Stimulated activated CD4-positive, alpha-beta T cell treated with anti-CD3 and anti-CD28 coated beads, Interleukin-12 subunit alpha, Interleukin-12 subunit beta, amount 100 ng/mL, for 4 hours (primary cell): ENCODE measurements around the gene SLC52A1.
A peak's percentile ranks its signal among the peaks of the same experiment; 100 is the strongest.
"Not testable (repeated sequence)": the region's sequence is repeated elsewhere in the genome, so short reads cannot be mapped to it uniquely, and the experiment has no call there.

Experiments
- DNase-seq: peaks from one replicate; pipeline ENCODE4 v3.0.0-alpha.2; 2020

The SLC52A1 gene

GRCh38 chr17:5035315-5035714 is at the start of gene SLC52A1:
Gene SLC52A1 (minus strand): TSS chr17:5035426. CDS start chr17:5034606, 820 bp downstream.
- no peak for DNase-seq

GRCh38 chr17:5080591-5080990 is 45.4 kb upstream of the SLC52A1 start:
- no peak for DNase-seq

DNA sequence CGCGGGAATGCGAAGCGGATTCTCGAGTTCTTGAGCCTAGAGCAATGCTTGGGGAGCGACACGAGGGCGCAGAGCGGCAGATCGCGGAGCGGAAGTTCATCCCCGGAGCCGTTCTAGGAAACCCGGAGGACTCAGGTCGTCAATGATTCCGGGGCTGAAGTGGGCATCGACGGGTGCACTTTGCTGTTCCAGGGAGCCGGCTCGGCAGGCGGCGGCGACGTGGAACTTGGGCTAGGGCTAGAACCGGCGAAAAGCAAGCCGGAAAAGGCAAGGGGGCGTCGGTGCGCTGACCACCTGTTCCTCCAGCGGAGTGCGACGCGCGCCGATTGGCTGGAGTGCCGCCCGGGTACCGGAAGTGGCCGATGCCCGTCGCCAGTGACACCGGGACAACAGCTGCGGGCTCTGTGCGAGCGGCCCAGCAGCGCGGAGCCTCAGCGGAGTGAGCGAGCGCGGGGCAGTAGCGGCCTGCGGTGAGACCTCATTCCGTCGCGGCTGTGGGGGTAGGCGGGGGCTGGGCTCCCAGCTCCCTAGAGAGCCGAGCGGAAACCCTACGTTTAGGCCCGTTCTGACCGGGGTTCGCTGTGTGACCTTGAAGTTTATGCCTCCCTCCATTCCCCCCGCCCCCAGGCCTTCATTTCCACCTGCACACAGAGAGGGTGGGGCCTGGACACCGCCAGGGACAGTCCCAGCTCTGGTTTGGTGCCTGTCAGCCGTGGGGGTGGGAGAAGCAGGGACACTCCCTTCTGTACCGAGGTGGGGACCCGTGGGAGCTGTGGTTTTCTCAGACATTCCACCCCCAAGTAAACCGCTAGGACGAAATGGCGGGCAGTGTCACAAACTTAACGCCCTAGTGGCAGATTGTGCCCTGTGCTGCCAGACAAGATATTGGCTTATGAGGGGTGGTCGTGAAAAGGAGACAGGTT is 43.1 kb upstream of the SLC52A1 start, which contains the start of gene ZFP3:
Gene ZFP3, plus strand, starts transcription at position 362 of the 923 bp plus-strand sequence. CDS start 13,038 bp downstream, outside the sequence.
- peak; percentile 69 for DNase-seq

DNA sequence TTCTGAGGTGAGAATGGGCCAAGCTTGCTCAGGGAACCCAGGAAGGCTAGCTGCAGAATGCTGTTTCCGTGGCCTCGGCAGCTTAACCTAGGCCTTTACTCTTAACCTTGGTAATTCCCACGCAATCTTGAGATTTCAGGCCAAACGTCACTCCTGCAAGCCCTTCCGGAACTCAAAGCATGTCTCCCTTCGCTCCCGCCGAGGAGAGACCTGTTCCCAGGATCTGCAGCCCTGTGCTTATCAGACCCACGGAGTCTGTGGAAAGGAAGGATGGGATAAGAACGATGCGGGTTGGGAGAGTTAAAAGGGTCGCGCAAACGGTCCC is 42.5 kb upstream of the SLC52A1 start:
- DNase-seq, result no peak

DNA sequence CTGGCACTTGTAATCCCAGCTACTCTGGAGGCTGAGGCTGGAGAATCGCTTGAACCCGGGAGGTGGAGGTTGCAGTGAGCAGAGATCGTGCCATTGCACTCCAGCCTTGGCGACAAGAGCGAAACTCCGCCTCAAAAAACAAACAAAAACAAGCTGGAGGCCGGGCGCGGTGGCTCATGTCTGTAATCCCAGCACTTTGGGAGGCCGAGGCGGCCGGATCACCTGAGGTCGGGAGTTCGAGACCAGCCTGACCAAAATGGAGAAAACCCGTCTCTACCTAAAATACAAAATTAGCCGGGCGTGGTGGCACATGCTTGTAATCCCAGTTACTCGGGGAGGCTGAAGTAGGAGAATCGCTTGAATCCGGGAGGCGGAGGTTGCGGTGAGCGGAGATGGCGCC is 42.0 kb upstream of the SLC52A1 start:
- not testable (repeated sequence) for DNase-seq

DNA sequence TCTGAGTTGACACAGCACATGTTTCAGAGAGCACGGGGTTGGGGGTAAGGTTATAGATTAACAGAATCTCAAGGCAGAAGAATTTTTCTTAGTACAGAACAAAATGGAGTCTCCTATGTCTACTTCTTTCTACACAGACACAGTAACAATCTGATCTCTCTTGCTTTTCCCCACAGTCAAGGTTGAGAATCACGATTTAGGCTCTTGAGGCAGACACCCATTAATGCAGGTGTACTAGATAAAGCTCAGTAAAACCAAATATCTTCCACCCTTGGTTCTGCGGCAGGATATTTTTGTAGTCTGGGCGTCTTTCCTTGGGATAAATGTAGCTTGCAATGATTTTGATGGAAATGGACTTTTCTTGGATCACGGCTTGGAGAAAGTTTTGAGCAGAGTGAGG is 40.2 kb upstream of the SLC52A1 start:
- not testable (repeated sequence) for DNase-seq

- no peak for DNase-seq
Measured at GRCh38 chr17:5069724-5070123, 34.5 kb upstream of the SLC52A1 start.

GRCh38 chr17:5068236-5068635 is 33.0 kb upstream of the SLC52A1 start:
- no peak for DNase-seq

DNA sequence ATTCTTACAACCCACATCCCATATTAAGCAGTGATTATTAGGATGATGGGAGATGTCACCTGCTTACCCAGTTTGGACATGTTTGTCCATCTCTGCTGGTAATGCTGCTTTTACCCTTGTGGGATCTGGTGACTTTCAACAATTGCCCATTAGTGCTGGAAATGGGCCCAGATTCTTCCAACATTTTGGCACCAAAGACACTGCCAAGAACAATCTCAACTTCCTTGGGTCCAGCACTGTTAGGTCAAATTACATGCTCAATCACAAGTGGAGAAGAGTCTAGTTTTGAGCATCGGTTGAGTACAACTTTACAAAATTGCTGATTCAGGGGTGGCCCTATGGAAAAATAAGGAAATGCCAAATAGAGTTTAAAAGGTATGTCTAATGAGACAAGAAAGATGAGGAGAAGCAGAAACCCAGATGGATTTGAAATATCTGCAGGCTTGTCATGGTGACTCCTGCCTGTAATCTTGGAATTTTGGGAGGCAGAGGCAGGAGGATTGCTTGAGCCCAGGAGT is 30.1 kb upstream of the SLC52A1 start:
- no peak for DNase-seq

GRCh38 chr17:5055543-5055942 is 20.3 kb upstream of the SLC52A1 start:
- no peak for DNase-seq

DNA sequence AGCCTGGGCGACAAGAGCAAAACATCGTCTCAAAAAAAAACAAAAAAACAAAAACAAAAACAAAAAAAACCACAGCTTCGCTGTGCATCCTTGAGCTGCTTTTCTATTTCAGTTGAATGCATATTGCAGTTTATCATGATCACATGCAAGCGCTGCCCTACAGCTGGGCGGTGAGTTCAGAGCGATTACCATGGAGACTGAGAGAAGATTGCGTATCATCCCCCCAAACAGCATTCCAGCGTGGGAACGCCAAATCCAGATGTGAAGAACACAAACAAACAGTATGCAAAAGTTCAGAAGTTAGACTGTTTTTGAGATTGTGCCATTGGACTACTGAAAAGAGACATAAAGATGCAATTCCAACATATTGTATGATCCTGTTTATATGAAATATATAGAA is 15.1 kb upstream of the SLC52A1 start:
- DNase-seq, result no peak

GRCh38 chr17:5049314-5049841 is 14.2 kb upstream of the SLC52A1 start:
- DNase-seq, result peak; percentile 18

GRCh38 chr17:5047446-5047845 is 12.2 kb upstream of the SLC52A1 start:
- DNase-seq, result no peak

DNA sequence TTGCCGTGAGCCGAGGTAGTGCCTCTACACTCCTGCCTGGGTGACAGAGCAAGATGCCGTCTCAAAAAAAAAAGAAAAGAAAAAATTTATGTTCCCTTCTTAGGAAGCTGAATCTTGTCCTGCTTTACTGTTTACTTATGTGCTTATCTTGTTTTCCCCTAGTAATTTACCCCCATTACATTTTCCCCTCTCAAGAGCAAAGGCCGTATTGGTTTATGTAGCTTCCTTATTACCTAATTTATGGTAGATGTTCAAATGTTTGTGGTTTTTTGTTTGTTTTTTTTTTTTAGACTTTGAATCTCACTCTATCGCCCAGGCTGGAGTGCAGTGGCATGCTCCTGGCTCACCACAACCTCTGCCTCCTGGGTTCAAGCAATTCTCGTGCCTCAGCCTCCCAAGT is 10.3 kb upstream of the SLC52A1 start:
- DNase-seq, result no peak

- DNase-seq, result no peak
Measured at GRCh38 chr17:5044630-5045029, 9.4 kb upstream of the SLC52A1 start.

GRCh38 chr17:5043524-5043923 is 8.3 kb upstream of the SLC52A1 start:
- DNase-seq, result no peak

DNA sequence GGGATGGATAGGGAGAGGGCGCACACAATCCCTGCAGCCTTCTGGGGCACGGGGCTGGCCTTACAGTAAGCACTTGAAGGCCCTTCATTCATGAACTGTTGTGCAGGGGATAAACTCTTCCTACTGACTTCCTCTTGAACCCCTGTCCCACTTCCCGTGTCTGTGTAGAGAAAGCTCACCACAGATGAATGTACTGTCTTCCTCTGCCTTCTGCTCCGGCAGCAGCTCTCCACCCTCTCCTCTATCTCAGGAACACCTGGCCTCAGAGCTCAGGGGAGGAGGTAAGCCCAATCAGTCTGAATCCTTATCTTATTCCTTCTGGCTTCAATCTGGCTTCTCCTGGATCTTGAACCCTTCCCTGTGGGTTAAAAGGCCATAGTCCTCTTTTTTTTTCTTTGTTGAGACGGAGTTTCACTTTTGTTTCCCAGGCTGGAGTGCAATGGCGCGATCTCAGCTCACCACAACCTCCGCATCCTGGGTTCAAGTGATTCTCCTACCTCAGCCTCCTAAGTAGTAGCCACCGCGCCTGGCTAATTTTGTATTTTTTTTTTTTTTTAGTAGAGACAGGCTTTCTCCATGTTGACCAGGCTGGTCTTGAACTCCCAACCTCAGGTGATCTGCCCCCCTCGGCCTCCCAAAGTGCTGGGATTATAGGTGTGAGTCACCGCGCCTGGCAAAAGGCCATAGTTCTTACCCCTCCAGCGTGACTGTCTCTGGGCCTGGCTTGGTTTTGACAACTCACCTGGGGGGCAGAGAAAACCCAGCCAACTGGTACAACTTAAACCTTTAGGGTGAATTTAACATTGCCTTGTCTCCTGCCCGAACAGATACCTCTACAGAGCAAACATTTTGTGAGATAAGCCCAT is 7.2 kb upstream of the SLC52A1 start:
- no peak for DNase-seq

GRCh38 chr17:5034651-5035050 is 575 bp downstream of the SLC52A1 start:
- no peak for DNase-seq

DNA sequence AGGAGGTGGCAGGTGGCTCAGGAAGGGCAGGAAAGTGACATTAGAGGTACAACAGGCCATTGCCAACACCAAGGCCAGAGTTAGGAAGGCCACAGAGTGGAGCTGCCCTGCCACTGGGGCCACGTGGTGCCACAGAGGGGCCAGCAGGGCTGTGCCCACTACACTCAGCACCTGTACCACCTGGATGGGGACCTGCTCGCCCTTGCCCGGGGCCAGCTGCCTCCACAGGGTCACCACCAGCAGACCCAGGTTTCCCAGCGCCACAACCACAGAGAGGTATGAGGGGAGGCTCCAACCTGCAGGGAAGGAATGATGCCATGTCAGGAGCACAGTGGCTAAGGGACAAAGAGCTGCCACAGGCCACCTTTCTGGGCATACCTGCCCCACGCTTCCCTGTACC is 1.2 kb downstream of the SLC52A1 start:
- no peak for DNase-seq

DNA sequence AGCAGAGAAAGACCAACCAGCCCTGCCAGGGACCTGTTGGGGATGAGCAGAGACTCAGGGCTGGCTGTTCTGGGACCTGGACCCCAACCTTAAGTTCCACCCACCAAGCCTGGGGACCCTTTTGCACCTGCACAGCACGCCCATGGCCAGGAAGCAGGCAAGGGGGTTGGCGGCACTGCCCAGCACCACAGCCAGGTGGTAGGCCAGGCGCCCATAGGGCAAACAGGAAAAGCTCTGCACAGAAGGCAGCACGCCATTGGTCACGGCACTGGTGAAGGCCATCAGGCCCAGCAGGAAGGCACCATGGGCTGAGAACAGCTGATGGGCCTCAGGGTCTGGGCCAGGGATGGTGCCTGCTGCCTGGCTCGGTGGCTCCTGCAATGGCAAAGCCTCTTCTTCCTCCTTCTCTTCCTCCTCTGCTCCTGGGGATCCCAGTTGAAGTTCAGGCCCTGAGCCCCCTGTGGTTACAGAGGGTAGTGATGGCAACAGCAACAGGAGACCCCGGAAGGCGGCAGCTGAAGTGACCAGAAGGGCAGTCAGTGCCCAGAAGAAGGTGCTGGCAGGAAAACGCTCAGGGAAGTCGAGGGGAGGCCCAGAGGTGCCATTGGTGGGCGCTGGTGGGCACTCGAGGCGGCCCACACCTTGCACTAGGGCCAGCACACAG is 1.7 kb downstream of the SLC52A1 start:
- no peak for DNase-seq

DNA sequence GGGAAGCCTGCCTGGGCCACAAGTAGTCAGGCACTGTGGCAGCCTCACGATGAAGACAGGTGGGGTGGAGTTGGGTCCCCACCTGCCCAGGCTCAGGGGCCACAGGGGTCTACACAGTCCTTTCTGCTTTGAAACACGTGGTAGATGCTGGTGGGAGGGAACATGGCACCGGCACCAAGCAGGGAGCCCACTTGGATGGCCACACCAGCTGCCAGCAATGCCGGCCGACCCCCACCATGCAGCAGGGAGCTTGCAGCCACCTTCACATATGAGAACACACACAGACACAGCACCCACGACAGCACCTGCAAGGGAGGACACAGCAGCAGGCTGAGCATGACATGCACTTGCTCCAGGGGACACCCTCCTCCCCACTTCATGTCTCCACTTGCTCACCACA is 2.4 kb downstream of the SLC52A1 start:
- no peak for DNase-seq

DNA sequence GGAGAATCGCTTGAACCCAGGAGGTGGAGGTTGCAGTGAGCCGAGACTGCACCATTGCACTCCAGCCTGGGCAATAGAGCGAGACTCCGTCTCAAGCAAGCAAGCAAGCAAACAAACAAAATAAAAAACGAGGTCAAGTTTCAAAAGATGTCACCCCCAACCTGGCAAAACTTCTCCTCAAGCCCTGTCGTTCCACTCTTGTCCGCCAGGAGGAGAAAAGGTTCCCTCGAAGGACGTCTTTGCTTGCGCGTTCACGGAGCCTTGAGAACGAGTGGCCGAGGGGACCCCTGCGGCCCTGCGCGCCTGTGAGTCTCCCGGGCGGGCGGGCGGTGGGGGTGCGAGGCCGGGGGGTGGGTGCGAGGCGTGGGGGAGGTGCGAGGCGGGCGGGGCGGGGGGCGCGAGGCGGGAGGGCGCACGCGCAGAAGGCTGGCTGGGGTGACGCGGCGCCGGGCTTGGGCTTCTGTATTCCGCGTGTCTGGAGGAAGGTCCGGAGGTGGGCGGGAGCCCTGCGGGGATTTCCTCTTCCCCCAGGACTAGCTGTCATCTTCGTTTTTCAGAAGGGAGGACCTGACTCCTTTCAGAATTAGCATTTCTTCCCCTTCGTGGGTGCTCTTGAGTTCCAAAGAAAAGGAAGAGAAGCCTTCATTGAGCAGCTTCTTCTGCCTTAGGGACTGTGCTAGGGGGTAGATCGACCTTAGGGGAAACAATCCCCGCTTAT is 3.7 kb downstream of the SLC52A1 start:
- DNase-seq, result peak; percentile 85
